GM18868 (cell line): ENCODE measurements around the gene TPST1.

Source experiments
- ATAC-seq: cut with Tn5 transposase; IDR thresholded peaks from one replicate; pipeline ENCODE4 v1.9.1; 2021; ENCODE audit warnings: mild to moderate bottlenecking, moderate library complexity; ENCODE audit not compliant: unreplicated experiment

Gene TPST1

DNA sequence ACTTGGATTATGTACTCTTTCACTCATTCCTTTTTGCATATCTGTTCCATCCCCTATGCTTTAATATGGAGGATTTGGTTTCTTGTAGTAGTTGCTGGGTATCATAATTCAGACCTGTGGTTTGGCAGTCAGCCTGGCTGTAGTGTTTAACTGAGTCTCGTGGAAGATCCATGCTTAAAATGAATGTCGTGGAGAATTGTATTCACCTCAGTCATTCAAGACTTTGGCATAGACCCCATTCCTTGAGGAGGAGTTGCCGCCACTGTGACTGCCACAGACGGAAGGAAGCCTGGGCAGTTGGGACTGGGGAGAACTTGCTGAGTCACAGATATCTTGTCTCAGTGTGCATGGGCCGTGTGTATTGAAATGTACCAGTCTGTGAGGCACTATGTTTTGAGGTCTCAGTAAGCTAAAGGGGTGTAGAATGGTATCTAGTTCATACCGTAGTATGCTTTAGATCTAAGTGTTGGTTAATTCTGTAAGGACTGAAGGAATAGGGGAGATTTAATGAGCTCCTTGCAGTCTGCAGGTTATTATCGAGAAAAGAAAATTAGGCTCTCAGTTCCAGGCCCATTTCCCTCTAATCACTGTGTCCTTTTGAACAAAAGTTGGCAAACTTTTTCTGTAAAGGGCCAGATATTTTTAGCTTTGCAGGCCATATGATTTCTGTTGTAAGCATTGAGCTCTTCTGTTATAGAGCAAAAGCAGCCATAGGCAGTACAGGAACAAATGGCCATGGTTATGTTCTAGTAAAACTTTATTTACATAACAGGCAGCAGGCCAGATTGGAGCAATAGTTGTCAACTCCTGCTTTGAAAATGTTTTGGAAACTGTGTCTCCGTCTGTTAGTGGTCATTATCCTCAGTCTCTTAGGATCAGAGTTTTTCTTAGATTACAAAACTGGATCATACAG, 76.8 kb downstream of the TPST1 start:
- no peak for ATAC-seq

DNA sequence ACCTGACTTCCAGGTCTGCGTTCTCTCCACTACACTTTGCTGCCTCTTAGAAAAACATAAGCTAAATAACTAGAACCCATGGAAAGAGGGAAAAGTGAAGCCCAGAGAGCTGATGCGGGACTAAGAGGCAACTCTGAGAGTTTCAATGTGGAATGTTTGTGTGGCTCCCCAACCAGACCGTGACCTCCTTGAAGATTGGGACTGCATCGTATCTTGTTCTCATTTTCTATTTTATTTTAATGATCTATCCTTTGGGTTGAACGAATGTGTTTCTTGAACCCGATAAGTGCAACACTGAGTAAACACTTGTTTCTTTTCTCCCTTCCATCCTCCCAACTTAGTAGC, 77.4 kb downstream of the TPST1 start:
- ATAC-seq: no peak

- ATAC-seq: no peak
Observed at GRCh38 chr7:66283003-66283920, 78.1 kb downstream of the TPST1 start.

GRCh38 chr7:66296001-66296521, 90.9 kb downstream of the TPST1 start:
- no peak for ATAC-seq

GRCh38 chr7:66296557-66296956, 91.4 kb downstream of the TPST1 start:
- no peak for ATAC-seq

- no peak for ATAC-seq
Observed at GRCh38 chr7:66297579-66297978, 92.4 kb downstream of the TPST1 start.

DNA sequence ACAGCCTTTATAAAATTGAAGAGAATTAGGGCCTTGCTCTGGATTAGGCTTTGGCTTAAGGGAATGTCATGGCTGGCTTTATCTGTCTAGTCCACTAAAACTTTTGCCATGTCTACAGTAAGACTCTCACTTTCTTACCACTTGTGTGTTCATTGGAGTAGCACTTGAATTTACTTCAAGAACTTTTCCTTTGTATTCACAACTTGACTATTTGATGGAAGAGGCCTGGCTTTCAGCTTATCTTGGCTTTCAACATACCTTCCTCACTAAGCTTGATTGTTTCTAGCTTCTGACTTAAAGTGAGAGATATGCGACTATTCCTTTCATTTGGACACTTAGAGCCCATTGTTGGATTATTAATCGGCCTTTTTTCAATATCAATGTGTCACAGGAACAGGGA, 96.1 kb downstream of the TPST1 start:
- ATAC-seq: no peak

- ATAC-seq: no peak
Observed at GRCh38 chr7:66301737-66302136, 96.6 kb downstream of the TPST1 start.

DNA sequence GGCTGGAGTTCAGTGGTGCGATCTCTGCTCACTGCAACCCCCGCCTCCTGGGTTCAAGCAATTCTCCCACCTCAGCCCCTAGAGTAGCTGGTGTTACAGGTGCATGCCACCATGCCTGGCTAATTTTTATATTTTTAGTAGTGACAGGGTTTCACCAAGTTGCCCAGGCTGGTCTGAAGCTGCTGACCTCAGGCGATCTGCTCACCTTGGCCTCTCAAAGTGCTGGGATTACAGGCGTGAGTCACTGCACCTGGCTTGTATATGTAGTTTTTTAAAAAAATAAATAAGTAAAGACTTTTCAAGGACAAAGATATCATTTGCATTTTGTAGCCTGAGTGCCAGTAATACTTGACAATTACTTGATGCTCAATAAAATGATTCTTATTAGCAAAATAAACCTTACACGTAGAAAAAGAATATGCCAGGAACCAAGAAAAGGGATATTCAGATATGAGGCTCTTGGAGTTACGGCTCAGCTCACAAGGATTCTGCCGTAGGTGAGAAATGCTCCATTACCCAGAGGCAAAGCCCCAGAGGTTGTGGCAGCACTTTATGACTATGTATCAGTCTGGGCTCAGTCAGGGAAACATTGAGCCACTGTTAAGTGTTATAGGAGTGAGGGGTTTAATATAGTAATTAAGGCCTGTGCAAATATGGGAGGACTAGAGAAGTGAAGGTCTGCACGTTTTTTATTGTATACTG, 98.5 kb downstream of the TPST1 start:
- ATAC-seq: no peak

DNA sequence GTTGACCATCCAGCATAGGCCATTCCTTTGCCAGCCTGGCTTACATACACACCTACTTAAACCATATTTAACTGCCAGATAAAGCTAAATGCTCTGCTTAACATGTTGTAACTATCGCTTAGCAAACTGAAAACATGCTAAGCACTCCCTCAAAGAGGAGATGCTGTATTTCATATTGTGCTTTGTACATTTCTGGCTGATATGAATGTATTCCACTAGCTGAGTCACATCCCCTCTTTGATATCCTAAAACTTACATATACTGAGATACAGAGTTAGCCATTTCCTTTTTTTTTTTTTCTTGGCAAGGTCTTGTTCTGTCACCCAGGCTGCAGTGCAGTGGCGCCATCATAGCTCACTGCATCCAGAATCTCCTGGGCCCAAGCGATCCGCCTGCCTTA, 99.4 kb downstream of the TPST1 start:
- no peak for ATAC-seq

DNA sequence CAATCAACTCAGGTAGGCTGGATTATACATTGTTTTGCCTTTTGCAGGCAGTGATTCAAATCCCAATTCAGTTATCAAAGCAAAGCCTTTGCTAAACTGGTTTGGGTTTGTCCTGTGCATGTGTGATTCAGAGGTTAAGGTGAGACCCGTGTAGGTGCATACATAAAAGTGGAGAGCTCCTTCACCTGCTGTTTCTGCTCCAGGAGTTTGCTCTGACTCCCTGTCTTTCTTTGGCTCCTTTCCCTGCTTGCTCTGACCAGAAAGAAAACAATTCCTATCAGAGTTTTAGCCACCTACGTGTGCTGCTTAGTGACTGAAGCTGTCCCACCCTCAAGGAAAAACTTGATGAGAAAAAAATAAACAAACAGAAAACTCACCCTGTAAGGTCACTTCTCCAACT, 101.1 kb downstream of the TPST1 start:
- no peak for ATAC-seq

DNA sequence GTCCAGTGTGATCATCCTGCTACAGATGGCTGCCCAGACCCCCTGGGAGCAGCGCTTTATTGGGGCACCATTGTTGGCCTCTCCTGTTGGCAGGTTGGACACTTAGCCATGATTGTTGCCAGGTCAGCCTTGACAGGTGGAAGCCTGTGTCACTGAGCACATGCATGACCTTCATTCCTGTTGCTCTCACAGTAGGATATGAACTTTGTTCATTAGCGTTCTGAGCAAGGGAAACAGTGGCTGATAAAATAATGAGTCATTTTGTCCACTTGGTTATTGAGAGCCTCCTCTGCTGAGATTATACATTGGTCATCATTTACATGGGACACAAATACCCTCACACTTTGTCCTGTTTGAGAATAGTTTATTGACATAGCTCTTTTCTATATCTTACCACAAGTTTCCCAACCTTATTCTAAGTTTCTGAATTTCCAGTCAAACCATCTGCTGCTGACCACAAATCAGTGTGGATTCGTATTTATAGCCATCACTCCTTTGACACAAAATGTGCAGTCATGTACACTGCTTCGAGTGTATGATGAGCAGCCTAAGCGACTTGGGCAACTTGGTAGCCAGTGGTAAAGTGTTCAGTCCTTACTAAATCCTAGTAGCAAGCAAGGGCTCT, 102.6 kb downstream of the TPST1 start:
- no peak for ATAC-seq

GRCh38 chr7:66308411-66308810, 103.3 kb downstream of the TPST1 start:
- no peak for ATAC-seq

- no peak for ATAC-seq
Observed at GRCh38 chr7:66310620-66311019, 105.5 kb downstream of the TPST1 start.

- ATAC-seq: no peak
Observed at GRCh38 chr7:66313886-66314568, 108.9 kb downstream of the TPST1 start.

DNA sequence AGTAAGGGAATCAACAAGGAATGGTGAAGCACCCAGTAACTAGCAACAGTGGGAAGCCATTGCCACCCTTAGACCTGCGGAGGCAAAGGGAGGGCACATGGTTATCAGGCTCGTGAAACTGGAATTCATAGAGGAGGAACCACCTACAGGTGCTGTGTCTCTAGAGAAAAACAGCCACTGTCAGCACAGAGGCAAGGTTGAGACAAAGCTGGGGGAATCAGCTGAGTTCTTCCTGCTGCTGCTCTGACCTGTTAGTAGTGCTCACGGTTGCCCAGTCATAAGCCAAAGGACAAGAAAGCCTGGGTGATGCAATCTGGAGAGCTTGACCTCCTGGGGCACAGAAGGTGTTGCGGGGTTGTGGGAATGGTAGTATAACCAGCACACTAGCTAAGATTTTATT, 110.1 kb downstream of the TPST1 start:
- no peak for ATAC-seq

DNA sequence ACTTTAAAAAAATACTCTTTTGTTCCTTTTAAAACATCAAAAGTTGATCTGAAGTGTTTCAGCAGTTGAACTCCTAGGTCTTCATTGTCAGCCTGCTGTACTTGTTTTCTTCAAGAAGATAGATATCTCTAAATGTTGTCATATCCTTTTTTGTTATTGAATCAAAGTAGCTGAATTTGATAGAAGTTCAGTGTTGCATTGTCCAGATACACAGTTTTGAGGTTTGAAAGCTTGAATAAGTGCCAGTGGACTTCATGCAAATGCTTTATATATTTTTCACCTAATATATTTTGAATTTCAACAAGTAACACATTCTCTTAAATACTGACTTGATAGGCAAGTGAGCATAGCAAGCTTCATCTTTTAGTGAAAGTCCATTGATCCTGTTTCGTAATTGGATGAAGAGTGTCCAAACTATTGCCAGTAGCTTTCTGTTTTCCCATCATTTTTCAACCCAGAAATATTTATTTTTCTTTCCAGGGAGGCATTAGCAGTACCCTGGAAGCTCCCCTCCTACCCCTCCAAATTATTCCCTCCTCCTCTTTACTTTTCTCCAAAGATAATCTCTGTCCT, 114.4 kb downstream of the TPST1 start:
- ATAC-seq: no peak

DNA sequence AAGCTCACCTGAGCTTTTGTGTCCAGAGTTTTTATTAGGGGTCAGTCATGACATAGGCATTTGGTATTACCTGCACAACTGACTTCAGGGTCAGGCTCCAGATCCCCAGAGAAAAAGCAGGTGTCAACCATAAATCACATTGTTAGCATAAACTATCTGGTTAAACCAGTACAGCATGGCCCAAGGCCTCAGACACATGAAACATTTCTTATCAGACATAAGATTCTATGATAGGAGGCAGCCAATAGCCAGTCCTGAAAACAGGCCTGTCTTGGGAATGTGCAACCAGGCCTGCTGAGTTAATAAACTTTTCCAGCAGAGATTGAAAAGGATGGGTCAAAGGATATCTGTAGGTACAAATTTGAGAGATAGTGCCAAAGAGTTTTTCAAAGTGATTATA, 116.1 kb downstream of the TPST1 start:
- ATAC-seq: no peak

DNA sequence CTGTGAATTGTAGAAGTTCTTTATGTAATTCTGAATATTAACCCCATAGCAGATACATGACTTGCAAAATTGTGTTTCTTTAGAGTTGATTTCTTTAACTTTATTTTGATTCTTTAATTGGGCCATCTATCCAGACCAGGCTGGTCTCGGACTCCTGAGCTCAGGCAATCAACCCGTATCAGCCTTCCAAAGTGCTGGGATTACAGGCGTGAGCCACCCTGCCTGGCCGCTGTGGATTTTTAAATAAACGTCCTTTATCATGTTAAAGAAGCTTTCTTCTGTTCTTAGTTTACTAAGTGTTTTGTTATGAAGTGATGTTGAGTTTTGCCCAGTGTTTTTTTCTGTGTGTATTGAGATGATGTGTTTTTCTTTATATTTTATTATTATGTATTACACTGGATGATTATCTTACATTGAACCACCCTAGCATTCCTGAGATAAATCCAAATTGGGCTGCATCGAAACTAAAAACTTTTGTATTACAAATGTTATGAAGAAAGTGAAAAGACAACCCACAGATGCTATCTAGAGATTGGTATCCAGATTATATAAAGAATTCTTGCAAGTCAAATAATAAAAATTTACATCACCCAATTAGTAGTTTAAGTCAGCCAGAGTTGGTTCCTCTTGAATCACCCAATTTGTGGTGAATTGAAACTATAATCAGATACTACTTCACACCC, 118.1 kb downstream of the TPST1 start:
- no peak for ATAC-seq
